ENCODE measurements around the gene TMCO4.

GRCh38 chr1:19682257-19682656 is 117.5 kb downstream of the TMCO4 start:
- TF ChIP-seq RAD21 (IDR thresholded peaks at IDR 0.05 in 1 of 2, conservative IDR thresholded peaks at IDR 0.05 in 1 of 2; ENCODE audit: low read depth in 2 of 2, low read length in 2 of 2) (no peak), CTCF (IDR thresholded peaks at IDR 0.05; ENCODE audit: control extremely low read depth in 1 of 3, insufficient read depth in 1 of 3, low read depth in 1 of 3, low read length in 3 of 3) (no peak), SIN3A (conservative IDR thresholded peaks at IDR 0.05 in 1 of 2, IDR thresholded peaks at IDR 0.05 in 1 of 2; ENCODE audit: low read depth in 1 of 2, low read length in 2 of 2) (no peak), TAF1 (IDR thresholded peaks at IDR 0.05; ENCODE audit: low read depth, low read length) (no peak), SRF (IDR thresholded peaks at IDR 0.05; ENCODE audit: low read depth, low read length) (no peak), POLR2A (IDR thresholded peaks at IDR 0.05; ENCODE audit: control extremely low read depth in 1 of 2, low read depth in 2 of 2, low read length in 2 of 2) (no peak), FOSL1 (IDR thresholded peaks at IDR 0.05; ENCODE audit: insufficient read depth, low read depth, low read length) (no peak), JUND (IDR thresholded peaks at IDR 0.05; ENCODE audit: low read length) (no peak), SIRT6 (IDR thresholded peaks at IDR 0.05; ENCODE audit: low read length) (no peak), NRF1 (IDR thresholded peaks at IDR 0.05; ENCODE audit: low read depth, low read length) (no peak), BCL11A (IDR thresholded peaks at IDR 0.05; ENCODE audit: low read depth in 2 of 2, low read length in 2 of 2) (no peak), HDAC6 (IDR thresholded peaks at IDR 0.05; ENCODE audit: low read depth, low read length) (no peak)

Data from H1 (cell line).